Measurements from ENCODE around the gene PATL1.

The PATL1 gene

DNA sequence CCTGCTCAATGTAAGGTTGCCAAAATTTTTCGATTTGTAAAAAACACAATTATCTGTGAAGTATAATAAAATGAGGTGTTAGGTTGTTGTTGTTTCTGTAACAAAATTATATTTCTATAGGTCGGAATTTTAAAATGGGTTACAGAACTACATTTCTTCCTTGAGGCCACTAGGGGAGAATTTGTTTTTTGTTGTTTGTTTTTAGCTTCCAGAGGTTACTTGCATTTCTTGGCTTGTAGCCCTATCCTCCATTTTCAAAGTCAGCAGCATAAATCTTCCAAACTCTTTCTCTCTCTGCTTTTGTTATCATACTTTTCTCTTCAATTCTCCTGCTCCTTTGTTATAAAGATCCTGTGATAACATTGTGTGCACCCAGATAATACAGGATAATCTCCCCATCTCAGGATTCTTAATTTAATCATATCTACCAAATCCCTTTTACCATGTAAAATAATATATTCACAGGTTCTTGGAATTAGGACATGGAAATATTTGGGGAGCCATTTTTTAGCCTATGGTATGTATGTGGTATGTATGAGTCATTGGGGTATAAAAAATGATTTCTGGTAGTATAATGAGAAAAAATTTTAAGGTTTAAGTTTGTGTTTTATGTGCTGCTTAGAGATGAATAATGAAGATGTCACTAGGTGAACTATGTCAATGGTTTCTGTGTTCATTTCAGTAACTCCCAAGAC, 9.4 kb upstream of the PATL1 start:
- no peak overlapping the region for H3K4me3 ChIP-seq (ENCODE audit: low read depth, low read length)
- TF ChIP-seq, protein P1, sequence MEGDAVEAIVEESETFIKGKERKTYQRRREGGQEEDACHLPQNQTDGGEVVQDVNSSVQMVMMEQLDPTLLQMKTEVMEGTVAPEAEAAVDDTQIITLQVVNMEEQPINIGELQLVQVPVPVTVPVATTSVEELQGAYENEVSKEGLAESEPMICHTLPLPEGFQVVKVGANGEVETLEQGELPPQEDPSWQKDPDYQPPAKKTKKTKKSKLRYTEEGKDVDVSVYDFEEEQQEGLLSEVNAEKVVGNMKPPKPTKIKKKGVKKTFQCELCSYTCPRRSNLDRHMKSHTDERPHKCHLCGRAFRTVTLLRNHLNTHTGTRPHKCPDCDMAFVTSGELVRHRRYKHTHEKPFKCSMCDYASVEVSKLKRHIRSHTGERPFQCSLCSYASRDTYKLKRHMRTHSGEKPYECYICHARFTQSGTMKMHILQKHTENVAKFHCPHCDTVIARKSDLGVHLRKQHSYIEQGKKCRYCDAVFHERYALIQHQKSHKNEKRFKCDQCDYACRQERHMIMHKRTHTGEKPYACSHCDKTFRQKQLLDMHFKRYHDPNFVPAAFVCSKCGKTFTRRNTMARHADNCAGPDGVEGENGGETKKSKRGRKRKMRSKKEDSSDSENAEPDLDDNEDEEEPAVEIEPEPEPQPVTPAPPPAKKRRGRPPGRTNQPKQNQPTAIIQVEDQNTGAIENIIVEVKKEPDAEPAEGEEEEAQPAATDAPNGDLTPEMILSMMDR (IDR thresholded peaks at IDR 0.05; ENCODE audit: low read depth, low read length): no peak
- no peak for TF ChIP-seq POLR2A (IDR thresholded peaks at IDR 0.05; ENCODE audit: extremely low read depth, insufficient read length)
- TF ChIP-seq, protein P2, sequence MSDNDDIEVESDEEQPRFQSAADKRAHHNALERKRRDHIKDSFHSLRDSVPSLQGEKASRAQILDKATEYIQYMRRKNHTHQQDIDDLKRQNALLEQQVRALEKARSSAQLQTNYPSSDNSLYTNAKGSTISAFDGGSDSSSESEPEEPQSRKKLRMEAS (IDR thresholded peaks at IDR 0.05; ENCODE audit: low read depth, low read length): no peak
- no peak for TF ChIP-seq MYC (IDR thresholded peaks at IDR 0.05; ENCODE audit: low read depth, low read length)
- DNase-seq (ENCODE audit: low read depth): no peak

DNA sequence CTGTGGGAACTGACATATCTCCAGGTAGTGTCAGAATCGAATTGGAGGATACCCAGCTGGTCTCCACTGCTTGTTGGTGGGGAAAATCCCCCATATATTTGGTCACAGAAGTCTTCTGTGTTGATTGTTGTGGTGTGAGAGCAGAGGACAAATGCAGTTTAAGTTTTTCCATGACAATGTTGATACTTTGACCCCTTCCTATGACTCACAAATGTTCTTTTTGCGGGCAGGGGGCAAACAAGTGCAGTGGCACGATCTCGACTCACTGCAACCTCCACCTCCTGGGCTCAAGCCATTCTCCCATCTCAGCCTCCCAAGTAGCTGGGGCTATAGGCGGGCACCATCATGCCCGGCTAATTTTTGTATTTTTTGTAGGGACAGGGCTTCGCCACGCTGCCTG, 7.4 kb upstream of the PATL1 start:
- DNase-seq (ENCODE audit: low read depth): no peak
- TF ChIP-seq, protein P2 (IDR thresholded peaks at IDR 0.05; ENCODE audit: low read depth, low read length): no peak
- TF ChIP-seq MYC (IDR thresholded peaks at IDR 0.05; ENCODE audit: low read depth, low read length) (no peak), POLR2A (IDR thresholded peaks at IDR 0.05; ENCODE audit: extremely low read depth, insufficient read length) (no peak)
- TF ChIP-seq, protein P1 (IDR thresholded peaks at IDR 0.05; ENCODE audit: low read depth, low read length): no peak
- no peak overlapping the region for H3K4me3 ChIP-seq (ENCODE audit: low read depth, low read length)

DNA sequence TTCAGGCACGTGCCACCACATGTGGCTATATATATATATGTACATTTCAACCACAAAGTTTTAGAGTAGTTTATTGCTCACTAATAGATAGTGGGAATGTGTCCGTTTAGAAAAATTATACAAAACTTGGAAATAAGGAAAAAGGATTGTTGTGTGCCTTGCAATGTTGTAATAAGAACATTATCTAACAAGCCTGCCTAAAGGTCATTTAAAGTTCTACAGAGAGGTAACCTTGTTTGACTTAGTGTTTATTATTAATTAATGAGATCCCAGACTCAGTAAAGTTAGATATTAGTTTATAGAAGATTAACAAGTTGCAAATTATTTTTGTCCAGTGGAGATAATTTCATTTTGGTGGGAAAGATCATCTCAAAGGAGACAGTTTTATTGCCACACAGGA, 5.5 kb upstream of the PATL1 start:
- TF ChIP-seq, protein P1 (IDR thresholded peaks at IDR 0.05; ENCODE audit: low read depth, low read length): no peak
- no peak for TF ChIP-seq MYC (IDR thresholded peaks at IDR 0.05; ENCODE audit: low read depth, low read length)
- TF ChIP-seq, protein P2 (IDR thresholded peaks at IDR 0.05; ENCODE audit: low read depth, low read length): no peak
- TF ChIP-seq POLR2A (IDR thresholded peaks at IDR 0.05; ENCODE audit: extremely low read depth, insufficient read length): no peak
- DNase-seq (ENCODE audit: low read depth): no peak
- no peak overlapping the region for H3K4me3 ChIP-seq (ENCODE audit: low read depth, low read length)

DNA sequence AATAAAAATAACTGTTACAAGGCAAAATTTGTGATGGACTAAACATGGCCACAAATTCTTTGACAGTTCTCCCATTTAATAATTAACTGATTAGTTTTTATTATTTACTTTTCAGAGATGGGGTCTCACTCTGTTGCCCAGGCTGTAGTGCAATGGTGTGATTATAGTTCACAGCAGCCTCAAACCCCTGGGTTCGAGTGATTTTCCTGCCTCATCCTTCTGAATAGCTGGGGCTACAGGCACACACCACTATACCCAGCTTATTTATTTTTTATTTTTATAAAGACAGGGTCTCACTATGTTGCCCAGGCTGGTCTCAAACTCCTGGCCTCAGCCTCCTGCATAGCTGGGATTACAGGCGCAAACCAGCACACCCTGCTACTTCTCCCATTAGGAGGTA, 4.5 kb upstream of the PATL1 start:
- H3K4me3 ChIP-seq (ENCODE audit: low read depth, low read length): no peak overlapping the region
- no peak for DNase-seq (ENCODE audit: low read depth)
- TF ChIP-seq POLR2A (IDR thresholded peaks at IDR 0.05; ENCODE audit: extremely low read depth, insufficient read length) (no peak), MYC (IDR thresholded peaks at IDR 0.05; ENCODE audit: low read depth, low read length) (no peak)
- TF ChIP-seq, protein P1 (IDR thresholded peaks at IDR 0.05; ENCODE audit: low read depth, low read length): no peak
- TF ChIP-seq, protein P2 (IDR thresholded peaks at IDR 0.05; ENCODE audit: low read depth, low read length): no peak

DNA sequence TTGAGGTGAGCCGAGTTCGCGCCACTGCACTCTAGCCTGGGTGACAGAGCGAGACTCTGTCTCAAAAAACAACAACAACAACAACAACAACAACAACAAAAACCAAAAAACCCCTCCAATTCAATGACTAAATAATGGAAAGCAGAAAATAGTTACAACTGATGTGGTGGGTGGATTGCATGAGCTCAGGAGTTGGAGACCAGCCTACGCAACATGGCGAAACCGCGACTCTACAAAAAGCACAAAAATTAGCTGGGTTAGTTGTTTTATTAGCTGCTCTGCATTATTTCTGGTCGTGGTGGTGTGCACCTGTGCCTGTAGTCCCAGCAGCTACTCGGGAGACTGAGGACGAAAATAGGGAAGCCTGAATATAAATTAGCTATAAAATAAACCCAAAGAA, 2.6 kb upstream of the PATL1 start:
- TF ChIP-seq, protein P2 (IDR thresholded peaks at IDR 0.05; ENCODE audit: low read depth, low read length): no peak
- TF ChIP-seq, protein P1 (IDR thresholded peaks at IDR 0.05; ENCODE audit: low read depth, low read length): no peak
- no peak for TF ChIP-seq MYC (IDR thresholded peaks at IDR 0.05; ENCODE audit: low read depth, low read length)
- H3K4me3 ChIP-seq (ENCODE audit: low read depth, low read length): no peak overlapping the region
- no peak for DNase-seq (ENCODE audit: low read depth)
